Epithelial cell of proximal tubule (primary cell): ENCODE measurements around the gene TCAIM. TPM values are rescaled to one million over a fixed set of nuclear protein-coding genes. Genes with fewer than 3 reads are reported as not detected.
"Not testable (repeated sequence)": the region's sequence is repeated elsewhere in the genome, so short reads cannot be mapped to it uniquely, and the experiment has no call there.

Experiments
- DNase-seq: peaks from one replicate; pipeline ENCODE4 v3.0.0-alpha.2; 2011; ENCODE audit warnings: low read depth
- H3K4me3 ChIP-seq: 2 replicates; pipeline ENCODE4 v1.5.1; 2011; ENCODE audit warnings: low read depth, mild to moderate bottlenecking, low read length
- CTCF ChIP-seq: conservative IDR thresholded peaks from 2 replicates; pipeline ENCODE4 v1.5.1; 2012; ENCODE audit warnings: low read depth, mild to moderate bottlenecking, low read length
- total RNA-seq: library from RNA; depleted of rRNA; stranded (reverse); fragments of >200 nt; gene quantifications from 2 replicates; pipeline ENCODE4 v1.2.3, GENCODE V29; 2015

The TCAIM gene
- total RNA-seq, 1 donor from 2014 or later: 20.9 TPM

DNA sequence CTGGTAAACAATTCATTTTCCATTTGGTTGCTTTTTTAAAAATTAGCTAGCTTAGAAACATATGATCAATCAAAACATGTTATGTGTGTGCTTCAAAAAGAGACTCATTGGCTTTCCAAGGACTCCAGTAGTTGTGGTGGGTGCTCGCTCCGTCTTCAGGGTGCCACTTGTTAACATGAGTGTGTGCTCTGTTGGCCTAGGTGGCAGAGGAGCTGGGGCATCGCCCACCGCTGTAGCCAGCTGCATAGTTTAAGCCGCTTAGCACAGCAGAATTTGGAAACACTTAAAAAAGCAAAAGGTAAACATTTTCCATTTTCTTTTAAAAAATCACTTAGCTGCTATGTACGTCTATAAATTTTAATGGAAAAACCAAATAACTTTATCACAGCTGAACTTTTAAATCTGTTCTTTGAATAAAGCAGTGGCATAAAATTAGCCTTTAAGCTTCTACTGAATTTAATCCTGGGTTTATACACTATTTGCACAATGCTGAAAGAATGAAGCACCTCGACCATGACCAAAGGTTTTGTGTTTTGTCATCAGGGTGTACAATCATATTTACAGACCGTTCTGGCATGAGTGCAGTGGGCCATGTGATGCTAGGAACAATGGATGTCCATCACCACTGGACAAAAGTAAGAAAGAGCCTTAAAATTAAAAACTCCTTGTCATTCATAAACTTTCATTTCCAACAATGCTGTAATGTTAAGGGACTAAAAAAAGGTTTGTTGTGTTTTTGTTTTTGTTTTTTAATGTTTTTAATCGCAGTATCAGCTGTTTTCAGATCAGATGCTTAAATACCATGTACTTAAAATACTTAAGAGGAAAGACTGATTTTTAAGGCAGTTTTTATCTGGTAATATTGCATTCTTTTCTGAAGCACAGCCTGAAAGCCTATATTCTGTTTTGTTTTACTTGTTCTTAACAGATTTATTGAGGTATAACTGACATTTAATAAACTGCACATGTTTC is 57.9 kb downstream of the TCAIM start:
- H3K4me3 ChIP-seq: no peak overlapping the region
- TF ChIP-seq CTCF: no peak
- DNase-seq: no peak

- H3K4me3 ChIP-seq, DNase-seq: not testable (repeated sequence)
These were observed 59.7 kb downstream of the TCAIM start for GRCh38 chr3:44398271-44398670.

DNA sequence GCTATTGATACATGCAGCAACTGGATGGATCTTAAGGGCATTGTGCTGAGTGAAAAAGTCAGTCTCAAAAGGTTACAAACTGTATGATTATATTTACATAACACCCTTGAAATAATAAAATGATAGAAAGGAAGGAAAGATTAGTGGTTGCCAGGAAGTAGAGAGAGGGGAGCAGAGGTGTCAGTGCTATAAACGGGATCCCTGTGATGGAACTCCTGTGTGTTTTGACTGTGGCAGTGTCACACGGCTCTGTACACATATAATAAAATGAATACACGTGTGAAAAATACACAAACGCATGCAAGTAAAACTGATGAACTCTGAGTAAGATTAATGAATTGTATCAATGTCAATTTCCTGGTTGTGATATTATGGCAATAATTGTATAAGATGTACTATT is 60.3 kb downstream of the TCAIM start:
- no peak overlapping the region for H3K4me3 ChIP-seq
- TF ChIP-seq CTCF: no peak
- DNase-seq: no peak

DNA sequence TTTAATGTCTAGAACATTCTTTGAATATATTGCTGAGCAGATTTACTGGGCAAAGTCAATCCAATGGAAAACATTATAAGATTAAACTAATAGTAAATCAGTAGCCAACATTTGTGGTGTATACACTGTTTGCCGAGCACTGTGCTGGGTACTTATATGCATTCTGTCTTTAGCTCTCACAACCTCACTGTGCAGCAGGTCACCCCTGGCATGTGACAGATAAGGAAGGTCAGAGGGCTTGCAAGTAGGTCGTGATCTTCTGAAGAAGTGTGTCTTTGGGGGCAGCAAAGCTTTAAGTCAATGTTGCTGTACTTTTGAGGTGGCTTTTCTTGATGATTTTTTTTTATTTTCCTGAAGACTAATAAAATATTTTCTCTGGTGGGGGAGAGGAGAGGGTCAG is 62.2 kb downstream of the TCAIM start:
- no peak for DNase-seq
- H3K4me3 ChIP-seq: no peak overlapping the region
- TF ChIP-seq CTCF: no peak

DNA sequence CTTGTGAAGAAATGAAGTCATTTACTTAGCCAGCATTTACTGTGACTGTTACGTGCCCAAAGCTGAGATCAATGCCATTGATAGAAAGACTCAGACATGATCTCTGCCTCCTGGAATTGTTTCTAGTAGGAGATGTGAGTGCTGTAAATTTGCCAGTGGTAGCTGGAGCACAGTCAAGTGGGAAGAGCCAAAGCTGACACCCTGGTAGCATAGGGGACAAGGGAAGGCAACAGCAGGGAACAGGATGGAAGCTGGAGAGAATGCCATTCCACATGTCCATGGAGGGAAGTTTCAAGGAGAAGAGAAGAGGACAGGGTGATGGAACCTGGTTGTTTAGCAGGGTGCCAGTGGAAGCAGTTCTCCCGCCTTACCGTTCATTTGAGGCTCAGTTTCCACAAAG is 64.0 kb downstream of the TCAIM start:
- no peak for DNase-seq
- no peak overlapping the region for H3K4me3 ChIP-seq
- no peak for TF ChIP-seq CTCF

GRCh38 chr3:44409640-44410410 is 71.3 kb downstream of the TCAIM start:
- no peak for DNase-seq
- no peak for TF ChIP-seq CTCF
- no peak overlapping the region for H3K4me3 ChIP-seq

- no peak for DNase-seq
- TF ChIP-seq CTCF: no peak
- H3K4me3 ChIP-seq: no peak overlapping the region
These were observed 72.6 kb downstream of the TCAIM start for GRCh38 chr3:44411031-44411645.
